GM06990 (cell line): ENCODE measurements around the gene GRIP1.
A peak's percentile ranks its signal among the peaks of the same experiment; 100 is the strongest.

ENCODE experiments used
- DNase-seq: peaks from one replicate; pipeline ENCODE4 v3.0.0-alpha.2; 2011; ENCODE audit not compliant: insufficient read length; ENCODE audit errors: extremely low read depth
- H3K27me3 ChIP-seq: replicated peaks from 2 replicates; pipeline ENCODE4 v1.6.0; 2011; ENCODE audit warnings: low read length; ENCODE audit not compliant: control insufficient read depth, insufficient read depth
- H3K36me3 ChIP-seq: 2 replicates; pipeline ENCODE4 v1.5.1; 2011; ENCODE audit warnings: low read length; ENCODE audit not compliant: control insufficient read depth, insufficient read depth
- H3K4me3 ChIP-seq: replicated peaks from 2 replicates; pipeline ENCODE4 v1.5.1; 2011; ENCODE audit warnings: low read depth, mild to moderate bottlenecking, control low read depth, low read length
- CTCF ChIP-seq: IDR thresholded peaks from 2 replicates; pipeline ENCODE4 v1.5.1; 2011; ENCODE audit warnings: low read length, control low read depth, mild to moderate bottlenecking, inconsistent platforms; ENCODE audit not compliant: insufficient read depth, poor library complexity, severe bottlenecking

Gene GRIP1

GRCh38 chr12:66697404-66697803, 18.5 kb upstream of the GRIP1 start:
- no peak for TF ChIP-seq CTCF
- H3K4me3 ChIP-seq: no peak overlapping the region
- H3K27me3 ChIP-seq: no peaks in the 10 kb centered on the region; the same call in 1 of the 2 replicates
- DNase-seq: no peak
- H3K36me3 ChIP-seq: no peaks in the 10 kb centered on the region

DNA sequence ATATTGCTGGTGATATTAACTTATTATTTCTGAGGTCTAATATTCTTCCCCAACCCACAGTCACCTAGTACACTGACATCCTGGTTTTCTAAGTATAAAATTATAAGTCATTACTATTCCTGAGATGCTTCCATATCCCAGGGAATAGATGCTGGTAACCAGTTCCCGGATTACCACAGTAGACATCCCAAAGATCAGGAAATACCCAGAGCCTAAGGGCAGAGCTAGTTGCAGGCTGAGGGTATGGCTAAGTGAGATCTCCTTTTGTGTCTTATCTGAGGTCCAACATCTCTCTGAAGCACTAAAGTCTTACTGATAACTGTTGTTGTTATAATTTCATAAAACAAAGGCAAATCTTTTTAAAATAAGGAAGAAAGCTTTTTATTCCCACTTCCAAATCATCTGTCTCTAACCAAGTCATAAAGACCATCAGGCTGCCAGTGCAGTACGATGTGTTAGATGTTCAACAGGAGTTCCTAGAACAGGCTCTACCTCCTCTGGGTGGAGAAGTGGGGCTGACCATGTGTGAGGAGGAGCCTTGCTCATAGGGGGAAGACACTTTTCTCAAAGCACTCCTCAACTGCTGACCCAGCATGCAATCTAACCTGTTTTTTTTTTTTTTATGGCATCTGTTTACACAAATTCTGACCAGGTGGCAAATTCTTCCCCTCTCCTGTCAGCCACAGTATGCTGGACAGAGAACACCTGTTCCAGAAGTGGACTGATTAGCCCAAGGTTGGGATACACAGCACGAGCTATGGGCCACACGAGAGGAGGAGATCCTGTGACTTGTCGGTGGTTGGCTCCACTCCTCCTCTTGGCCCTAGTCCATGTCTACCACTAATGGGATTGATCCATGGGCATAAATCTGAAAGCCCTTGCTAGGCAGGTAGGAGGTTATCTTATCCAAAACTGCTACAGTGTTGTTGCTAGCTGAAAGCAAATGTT, 16.1 kb upstream of the GRIP1 start:
- Histone ChIP-seq H3K36me3 (no peaks in the 10 kb centered on the region), H3K4me3 (no peak overlapping the region), H3K27me3 (no peaks in the 10 kb centered on the region)
- TF ChIP-seq CTCF: no peak
- DNase-seq: no peak

DNA sequence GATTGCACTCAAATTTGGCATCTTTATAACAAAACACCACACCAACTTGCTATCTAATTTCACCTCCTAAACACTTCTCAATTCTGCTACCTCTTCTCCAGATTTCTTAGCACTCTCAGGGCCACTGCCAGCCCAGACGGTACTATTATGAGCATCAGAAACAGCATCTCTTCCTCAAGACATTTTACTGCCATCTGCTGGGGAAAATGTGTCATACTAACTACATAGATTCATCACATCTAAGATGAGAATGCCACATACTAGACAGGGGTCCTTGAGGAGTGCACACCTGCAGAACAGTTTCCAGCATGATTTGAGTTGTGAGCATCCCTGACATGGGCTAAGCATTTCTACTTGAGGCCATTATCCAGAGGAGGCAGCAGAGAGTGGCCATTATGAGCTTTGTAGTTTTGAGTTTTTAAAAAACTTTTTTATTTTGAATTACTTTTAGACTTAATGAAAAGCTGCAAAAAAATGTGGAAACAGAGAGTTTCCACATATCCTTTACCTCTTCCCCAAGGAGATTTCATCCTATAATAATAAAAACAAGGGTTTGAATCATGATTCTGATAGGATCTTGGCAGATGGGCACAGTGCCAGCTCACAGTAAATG, 15.1 kb upstream of the GRIP1 start:
- no peak for DNase-seq
- Histone ChIP-seq H3K36me3 (no peaks in the 10 kb centered on the region), H3K27me3 (no peaks in the 10 kb centered on the region), H3K4me3 (no peak overlapping the region)
- peak; percentile 59 for TF ChIP-seq CTCF

DNA sequence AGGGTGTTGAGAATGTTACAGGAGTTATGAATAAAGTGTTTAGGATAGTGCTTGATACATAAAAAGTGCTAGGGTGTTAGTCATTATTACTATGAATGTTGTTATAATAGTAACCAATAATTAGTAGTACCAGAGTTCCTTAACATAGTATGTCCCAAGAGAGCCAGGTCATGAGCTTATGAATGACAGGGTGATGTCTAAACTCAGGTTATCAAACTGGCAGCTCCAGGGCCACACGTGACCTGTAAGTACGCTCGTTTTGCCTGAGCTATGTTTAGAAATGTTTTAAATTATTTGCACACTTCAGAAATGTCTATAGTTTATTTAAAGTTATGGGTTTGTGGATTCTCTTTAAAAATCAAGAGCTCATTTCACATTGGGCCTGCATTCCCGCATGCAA, 14.1 kb upstream of the GRIP1 start:
- H3K36me3 ChIP-seq: no peaks in the 10 kb centered on the region
- no peak for TF ChIP-seq CTCF
- H3K4me3 ChIP-seq: no peak overlapping the region
- no peak for DNase-seq
- H3K27me3 ChIP-seq: no peaks in the 10 kb centered on the region

- Histone ChIP-seq H3K4me3 (no peak overlapping the region), H3K27me3 (no peaks in the 10 kb centered on the region), H3K36me3 (no peaks in the 10 kb centered on the region)
- no peak for DNase-seq
- TF ChIP-seq CTCF: no peak
Observed at GRCh38 chr12:66692170-66692569, 13.3 kb upstream of the GRIP1 start.
